Activated B cell treated with CpG ODN at 0.5 μM for 24 hours (primary cell): Measurements from ENCODE around the gene TMTC3. TPM values are rescaled to one million over a fixed set of nuclear protein-coding genes. Genes with fewer than 3 reads are reported as not detected.

Experiments
- ATAC-seq: fragments of 200-7000 bp; cut with Tn5 transposase; one replicate; pipeline ENCODE4 v1.10.0; 2021; ENCODE audit warnings: low read depth, mild to moderate bottlenecking, moderate library complexity
- CTCF ChIA-PET: fragments of 350-600 bp; sonication (Branson Sonifier 250); formaldehyde crosslinking; loops from one replicate; lab custom pipeline; 2021; ENCODE audit warnings: antibody characterized with exemption; lab: Charles Lee
- POLR2A ChIA-PET: fragments of 350-600 bp; sonication (Branson Sonifier 250); formaldehyde crosslinking; loops from one replicate; lab custom pipeline; 2021; ENCODE audit warnings: antibody characterized with exemption; lab: Charles Lee
- DNase-seq: peaks from one replicate; pipeline ENCODE4 v3.0.0; 2022
- H3K27ac Mint-ChIP-seq: one replicate; pipeline ENCODE4 v1.8.0; 2020; ENCODE audit warnings: mixed read lengths
- H3K27me3 Mint-ChIP-seq: one replicate; pipeline ENCODE4 v1.8.0; 2021; ENCODE audit warnings: mixed read lengths
- H3K36me3 Mint-ChIP-seq: one replicate; pipeline ENCODE4 v1.8.0; 2021; ENCODE audit warnings: low read depth, mixed read lengths
- H3K4me1 Mint-ChIP-seq: one replicate; pipeline ENCODE4 v1.8.0; 2021; ENCODE audit warnings: mixed read lengths
- H3K4me3 Mint-ChIP-seq: one replicate; pipeline ENCODE4 v1.8.0; 2020; ENCODE audit warnings: mild to moderate bottlenecking, mixed read lengths
- H3K9me3 Mint-ChIP-seq: one replicate; pipeline ENCODE4 v1.8.0; 2020; ENCODE audit warnings: mixed read lengths
- CTCF ChIP-seq: fragments of 200-600 bp; IDR thresholded peaks from one replicate; pipeline ENCODE4 v1.8.0; 2022; ENCODE audit warnings: antibody characterized with exemption, mild to moderate bottlenecking
- intact Hi-C: fragments of 100-400 bp; cut with micrococcal nuclease; formaldehyde crosslinking; loops from one replicate; pipeline ENCODE4 v1.15.1; 2024
- total RNA-seq: library from RNA; stranded (reverse); gene quantifications from 2 replicates; pipeline ENCODE4 v1.2.3, GENCODE V29; 2022

TMTC3 gene
- total RNA-seq, 1 donor from 2014 or later = 7.4 TPM

GRCh38 chr12:88166179-88166578, 24.1 kb downstream of the TMTC3 start:
- ATAC-seq (no peak), DNase-seq (no peak)
- TF ChIP-seq CTCF = no peak
- H3K27ac Mint-ChIP-seq = no peak overlapping the region
- intact Hi-C loops = no loop called here
- CTCF ChIA-PET = no interaction called here
- no peak overlapping the region for H3K4me3 Mint-ChIP-seq
- H3K36me3 Mint-ChIP-seq = peaks cover 65% of the 10 kb centered on the region
- POLR2A ChIA-PET = no interaction called here
- peaks cover under 1% of the 10 kb centered on the region for H3K4me1 Mint-ChIP-seq
- H3K9me3 Mint-ChIP-seq = no peaks in the 10 kb centered on the region
- no peaks in the 10 kb centered on the region for H3K27me3 Mint-ChIP-seq

- no peak for TF ChIP-seq CTCF
- H3K9me3 Mint-ChIP-seq = no peaks in the 10 kb centered on the region
- POLR2A ChIA-PET = no interaction called here
- intact Hi-C loops = no loop called here
- CTCF ChIA-PET = no interaction called here
- H3K27ac Mint-ChIP-seq = no peak overlapping the region
- no peak for ATAC-seq
- H3K4me3 Mint-ChIP-seq = no peak overlapping the region
- H3K36me3 Mint-ChIP-seq = peaks cover 64% of the 10 kb centered on the region
- H3K27me3 Mint-ChIP-seq = no peaks in the 10 kb centered on the region
- DNase-seq = no peak
- H3K4me1 Mint-ChIP-seq = peaks cover 7% of the 10 kb centered on the region
These were observed 25.3 kb downstream of the TMTC3 start for GRCh38 chr12:88167384-88167783.

GRCh38 chr12:88172844-88173407, 30.8 kb downstream of the TMTC3 start:
- H3K9me3 Mint-ChIP-seq = no peaks in the 10 kb centered on the region
- POLR2A ChIA-PET = no interaction called here
- CTCF ChIA-PET = no interaction called here
- no peak for TF ChIP-seq CTCF
- no peaks in the 10 kb centered on the region for H3K27me3 Mint-ChIP-seq
- peaks cover 7% of the 10 kb centered on the region for H3K4me1 Mint-ChIP-seq
- DNase-seq = no peak
- intact Hi-C loops = no loop called here
- no peak overlapping the region for H3K27ac Mint-ChIP-seq
- peaks cover 61% of the 10 kb centered on the region for H3K36me3 Mint-ChIP-seq
- ATAC-seq = no peak
- no peak overlapping the region for H3K4me3 Mint-ChIP-seq

- H3K27me3 Mint-ChIP-seq = no peaks in the 10 kb centered on the region
- no peak for DNase-seq
- H3K4me1 Mint-ChIP-seq = peaks cover 7% of the 10 kb centered on the region
- H3K9me3 Mint-ChIP-seq = no peaks in the 10 kb centered on the region
- intact Hi-C loops = loop anchor here (5.0 kb wide), 1 partner anchor 63 kb away; no protein-coding TSS in a partner anchor
- POLR2A ChIA-PET = no interaction called here
- no peak overlapping the region for H3K4me3 Mint-ChIP-seq
- CTCF ChIA-PET = no interaction called here
- TF ChIP-seq CTCF = no peak
- H3K36me3 Mint-ChIP-seq = peaks cover 63% of the 10 kb centered on the region
- no peak for ATAC-seq
- no peak overlapping the region for H3K27ac Mint-ChIP-seq
These were observed 33.4 kb downstream of the TMTC3 start for GRCh38 chr12:88175544-88175943.

- ChIA-PET CTCF (no interaction called here), POLR2A (no interaction called here)
- TF ChIP-seq CTCF = no peak
- Mint-ChIP-seq H3K27me3 (no peaks in the 10 kb centered on the region), H3K27ac (no peak overlapping the region), H3K4me1 (no peaks in the 10 kb centered on the region), H3K4me3 (no peak overlapping the region), H3K9me3 (peaks cover 6% of the 10 kb centered on the region), H3K36me3 (peaks cover 73% of the 10 kb centered on the region)
- ATAC-seq (no peak), DNase-seq (no peak)
- intact Hi-C loops = loop anchor here (5.0 kb wide), 1 partner anchor 67 kb away; no protein-coding TSS in a partner anchor
These were observed 37.4 kb downstream of the TMTC3 start for GRCh38 chr12:88179436-88180014.
